ENCODE results near the gene MVD. TPM values are rescaled to one million over a fixed set of nuclear protein-coding genes. Genes with fewer than 3 reads are reported as not detected.
A peak's percentile ranks its signal among the peaks of the same experiment; 100 is the strongest.

MVD gene
- total and polyA plus RNA-seq, 3 experiments from 2014 or later, result 25.6 to 59.7 (median 58.0) TPM

- Histone ChIP-seq H3K27me3 (ENCODE audit: insufficient read depth, low read length, poor library complexity, severe bottlenecking) (no peaks in the 10 kb centered on the region), H3K9me3 (ENCODE audit: low read length) (no peaks in the 10 kb centered on the region), H3K4me3 (ENCODE audit: low read length) (no peak overlapping the region), H3K27ac (ENCODE audit: low read depth, low read length) (no peak overlapping the region), H3K36me3 (ENCODE audit: insufficient read depth, low read length) (no peaks in the 10 kb centered on the region), H3K4me1 (ENCODE audit: insufficient read depth, low read length) (peaks cover 14% of the 10 kb centered on the region)
- POLR2A ChIA-PET, result no interaction called here
- peak overlapping the region in 1 of 7 donors; percentile 87 for H3K4me3 Mint-ChIP-seq
- H3K4me1 Mint-ChIP-seq, result peaks cover 18 to 28% (median 20%) of the 10 kb centered on the region in 3 donors
- H3K36me3 Mint-ChIP-seq, result peaks cover 0 to 12% (median 2%) of the 10 kb centered on the region in 3 donors
- DNase-seq, result no peak
- H3K9me3 Mint-ChIP-seq, result no peaks in the 10 kb centered on the region
- H3K27me3 Mint-ChIP-seq, result no peaks in the 10 kb centered on the region
- H3K27ac Mint-ChIP-seq, result peak overlapping the region in 2 of 8 donors; percentile 26 to 71
- CTCF ChIA-PET, result interaction anchor here (0.8 to 1.0 kb wide), 2 partner anchors 46 to 118 kb away, joined by 3 read pairs; no protein-coding TSS in a partner anchor
Observed at GRCh38 chr16:88665570-88665969, 2.7 kb upstream of the MVD start.

GRCh38 chr16:88665148-88665547, 2.3 kb upstream of the MVD start:
- DNase-seq, result no peak
- Mint-ChIP-seq H3K9me3 (no peaks in the 10 kb centered on the region), H3K36me3 (peaks cover 0 to 12% (median 2%) of the 10 kb centered on the region in 3 donors), H3K4me3 (peak overlapping the region; percentile 36 to 87 (median 58)), H3K27me3 (no peaks in the 10 kb centered on the region), H3K27ac (peak overlapping the region in 5 of 8 donors; percentile 12 to 71 (median 33)), H3K4me1 (peaks cover 18 to 28% (median 20%) of the 10 kb centered on the region in 3 donors)
- no peaks in the 10 kb centered on the region for H3K36me3 ChIP-seq (ENCODE audit: insufficient read depth, low read length)
- ChIA-PET POLR2A (no interaction called here), CTCF (interaction anchor here (1.0 to 1.4 kb wide), 3 partner anchors 72 to 119 kb away, joined by 3 to 4 read pairs (median 3); no protein-coding TSS in a partner anchor)
- H3K4me3 ChIP-seq (ENCODE audit: low read length), result no peak overlapping the region
- H3K4me1 ChIP-seq (ENCODE audit: insufficient read depth, low read length), result peaks cover 14% of the 10 kb centered on the region
- H3K27me3 ChIP-seq (ENCODE audit: insufficient read depth, low read length, poor library complexity, severe bottlenecking), result no peaks in the 10 kb centered on the region
- no peak overlapping the region for H3K27ac ChIP-seq (ENCODE audit: low read depth, low read length)
- no peaks in the 10 kb centered on the region for H3K9me3 ChIP-seq (ENCODE audit: low read length)

GRCh38 chr16:88662222-88662842, 559 bp downstream of the MVD start:
- Histone ChIP-seq H3K9me3 (ENCODE audit: low read length) (no peaks in the 10 kb centered on the region), H3K4me1 (ENCODE audit: insufficient read depth, low read length) (peaks cover 14% of the 10 kb centered on the region), H3K27me3 (ENCODE audit: insufficient read depth, low read length, poor library complexity, severe bottlenecking) (no peaks in the 10 kb centered on the region), H3K4me3 (ENCODE audit: low read length) (peak overlapping the region; percentile 78), H3K27ac (ENCODE audit: low read depth, low read length) (peak overlapping the region; percentile 91), H3K36me3 (ENCODE audit: insufficient read depth, low read length) (no peaks in the 10 kb centered on the region)
- H3K4me3 Mint-ChIP-seq, result peak overlapping the region; percentile 77 to 94 (median 92)
- DNase-seq, result no peak
- no peaks in the 10 kb centered on the region for H3K27me3 Mint-ChIP-seq
- H3K4me1 Mint-ChIP-seq, result peaks cover 18 to 28% (median 20%) of the 10 kb centered on the region in 3 donors
- H3K36me3 Mint-ChIP-seq, result peaks cover 0 to 20% (median 2%) of the 10 kb centered on the region in 3 donors
- ChIA-PET POLR2A (interaction anchor here (1.2 to 3.1 kb wide), 2 partner anchors 29 to 39 kb away, joined by 3 to 13 read pairs; no protein-coding TSS in a partner anchor), CTCF (interaction anchor here (0.7 to 1.5 kb wide), 7 partner anchors 10 to 41 kb away, joined by 3 to 5 read pairs (median 3); no protein-coding TSS in a partner anchor)
- no peaks in the 10 kb centered on the region for H3K9me3 Mint-ChIP-seq
- peak overlapping the region; percentile 57 to 94 (median 90) for H3K27ac Mint-ChIP-seq

- peaks cover 0 to 24% (median under 1%) of the 10 kb centered on the region in 3 donors for H3K36me3 Mint-ChIP-seq
Observed at GRCh38 chr16:88661468-88661867, 1.4 kb downstream of the MVD start.

GRCh38 chr16:88659160-88659559, 3.7 kb downstream of the MVD start:
- Mint-ChIP-seq H3K4me1 (peaks cover 12 to 23% (median 15%) of the 10 kb centered on the region in 3 donors), H3K27ac (peak overlapping the region in 1 of 8 donors; percentile 47), H3K9me3 (no peaks in the 10 kb centered on the region), H3K36me3 (peaks cover 0 to 37% (median 0%) of the 10 kb centered on the region in 3 donors), H3K27me3 (no peaks in the 10 kb centered on the region), H3K4me3 (no peak overlapping the region)
- Histone ChIP-seq H3K36me3 (ENCODE audit: insufficient read depth, low read length) (no peaks in the 10 kb centered on the region), H3K4me3 (ENCODE audit: low read length) (no peak overlapping the region), H3K9me3 (ENCODE audit: low read length) (no peaks in the 10 kb centered on the region), H3K27ac (ENCODE audit: low read depth, low read length) (no peak overlapping the region), H3K27me3 (ENCODE audit: insufficient read depth, low read length, poor library complexity, severe bottlenecking) (no peaks in the 10 kb centered on the region), H3K4me1 (ENCODE audit: insufficient read depth, low read length) (peaks cover 11% of the 10 kb centered on the region)
- no peak for DNase-seq
- POLR2A ChIA-PET, result no interaction called here
- CTCF ChIA-PET, result no interaction called here

More at GRCh38 chr16:88661468-88661867, 1.4 kb downstream of the MVD start:
- peak overlapping the region; percentile 50 to 94 (median 86) for H3K4me3 Mint-ChIP-seq
- Histone ChIP-seq H3K9me3 (ENCODE audit: low read length) (no peaks in the 10 kb centered on the region), H3K36me3 (ENCODE audit: insufficient read depth, low read length) (no peaks in the 10 kb centered on the region), H3K4me1 (ENCODE audit: insufficient read depth, low read length) (peaks cover 14% of the 10 kb centered on the region), H3K4me3 (ENCODE audit: low read length) (no peak overlapping the region), H3K27ac (ENCODE audit: low read depth, low read length) (no peak overlapping the region), H3K27me3 (ENCODE audit: insufficient read depth, low read length, poor library complexity, severe bottlenecking) (no peaks in the 10 kb centered on the region)
- peaks cover 16 to 28% (median 20%) of the 10 kb centered on the region in 3 donors for H3K4me1 Mint-ChIP-seq
- no peak for DNase-seq
- H3K9me3 Mint-ChIP-seq, result no peaks in the 10 kb centered on the region
- ChIA-PET CTCF (interaction anchor here (1.5 kb wide), 1 partner anchor 9 kb away, joined by 5 read pairs; no protein-coding TSS in a partner anchor), POLR2A (interaction anchor here (3.1 kb wide), 1 partner anchor 40 kb away, joined by 13 read pairs; no protein-coding TSS in a partner anchor)
- H3K27ac Mint-ChIP-seq, result peak overlapping the region in 6 of 8 donors; percentile 48 to 94 (median 86)
- no peaks in the 10 kb centered on the region for H3K27me3 Mint-ChIP-seq

- H3K4me1 Mint-ChIP-seq, result peaks cover 10 to 19% (median 15%) of the 10 kb centered on the region in 3 donors
- Histone ChIP-seq H3K4me1 (ENCODE audit: insufficient read depth, low read length) (peaks cover 6% of the 10 kb centered on the region), H3K4me3 (ENCODE audit: low read length) (no peak overlapping the region), H3K36me3 (ENCODE audit: insufficient read depth, low read length) (no peaks in the 10 kb centered on the region), H3K27me3 (ENCODE audit: insufficient read depth, low read length, poor library complexity, severe bottlenecking) (no peaks in the 10 kb centered on the region), H3K9me3 (ENCODE audit: low read length) (no peaks in the 10 kb centered on the region), H3K27ac (ENCODE audit: low read depth, low read length) (no peak overlapping the region)
- CTCF ChIA-PET, result no interaction called here
- no peak overlapping the region for H3K4me3 Mint-ChIP-seq
- H3K27ac Mint-ChIP-seq, result peak overlapping the region in 1 of 8 donors; percentile 47
- H3K27me3 Mint-ChIP-seq, result no peaks in the 10 kb centered on the region
- POLR2A ChIA-PET, result no interaction called here
- DNase-seq, result no peak
- peaks cover 0 to 40% (median 0%) of the 10 kb centered on the region in 3 donors for H3K36me3 Mint-ChIP-seq
- no peaks in the 10 kb centered on the region for H3K9me3 Mint-ChIP-seq
Observed at GRCh38 chr16:88658714-88659113, 4.2 kb downstream of the MVD start.

GRCh38 chr16:88657371-88657770, 5.5 kb downstream of the MVD start:
- Histone ChIP-seq H3K9me3 (ENCODE audit: low read length) (no peaks in the 10 kb centered on the region), H3K27ac (ENCODE audit: low read depth, low read length) (no peak overlapping the region), H3K27me3 (ENCODE audit: insufficient read depth, low read length, poor library complexity, severe bottlenecking) (no peaks in the 10 kb centered on the region), H3K4me3 (ENCODE audit: low read length) (no peak overlapping the region), H3K4me1 (ENCODE audit: insufficient read depth, low read length) (peaks cover 6% of the 10 kb centered on the region), H3K36me3 (ENCODE audit: insufficient read depth, low read length) (no peaks in the 10 kb centered on the region)
- Mint-ChIP-seq H3K9me3 (no peaks in the 10 kb centered on the region), H3K4me1 (peaks cover 10 to 15% (median 14%) of the 10 kb centered on the region in 3 donors), H3K36me3 (peaks cover 0 to 37% (median 0%) of the 10 kb centered on the region in 3 donors), H3K27ac (no peak overlapping the region), H3K27me3 (no peaks in the 10 kb centered on the region), H3K4me3 (no peak overlapping the region)
- no peak for DNase-seq
- POLR2A ChIA-PET, result no interaction called here
- CTCF ChIA-PET, result interaction anchor here (1.5 kb wide), 1 partner anchor 24 kb away, joined by 3 read pairs; no protein-coding TSS in a partner anchor
